Type B pancreatic cell (in vitro differentiated cells): Measurements from ENCODE around the gene SMAD6. TPM values are rescaled to one million over a fixed set of nuclear protein-coding genes. Genes with fewer than 3 reads are reported as not detected.

ENCODE experiments used
- DNase-seq: peaks from one replicate; pipeline ENCODE4 v3.0.0; 2021; ENCODE audit warnings: mixed read lengths; ENCODE audit not compliant: unreplicated experiment; ENCODE audit errors: extremely low spot score
- H3K27ac Mint-ChIP-seq: 2 replicates; pipeline ENCODE4 v1.8.0; 2021; ENCODE audit warnings: mild to moderate bottlenecking, mixed read lengths
- H3K27me3 Mint-ChIP-seq: 2 replicates; pipeline ENCODE4 v1.8.0; 2021; ENCODE audit warnings: mixed read lengths
- H3K36me3 Mint-ChIP-seq: 2 replicates; pipeline ENCODE4 v1.8.0; 2021; ENCODE audit warnings: mixed read lengths
- H3K4me1 Mint-ChIP-seq: one replicate; pipeline ENCODE4 v1.8.0; 2021; ENCODE audit warnings: mixed read lengths; ENCODE audit not compliant: unreplicated experiment
- H3K4me3 Mint-ChIP-seq: 2 replicates; pipeline ENCODE4 v1.8.0; 2021; ENCODE audit warnings: mild to moderate bottlenecking, mixed read lengths
- H3K9me3 Mint-ChIP-seq: 2 replicates; pipeline ENCODE4 v1.8.0; 2021; ENCODE audit warnings: mixed read lengths
- CTCF ChIP-seq: fragments of 200-600 bp; sonication (generic); conservative IDR thresholded peaks from 2 replicates; pipeline ENCODE4 v1.5.0; 2021; ENCODE audit warnings: antibody characterized with exemption, mild to moderate bottlenecking
- total RNA-seq: library from RNA; stranded (reverse); gene quantifications from 2 replicates; pipeline ENCODE4 v1.2.1, GENCODE V29; 2021; ENCODE audit warnings: low replicate concordance

The SMAD6 gene
- total RNA-seq, 1 donor from 2014 or later: 31.7 TPM

DNA sequence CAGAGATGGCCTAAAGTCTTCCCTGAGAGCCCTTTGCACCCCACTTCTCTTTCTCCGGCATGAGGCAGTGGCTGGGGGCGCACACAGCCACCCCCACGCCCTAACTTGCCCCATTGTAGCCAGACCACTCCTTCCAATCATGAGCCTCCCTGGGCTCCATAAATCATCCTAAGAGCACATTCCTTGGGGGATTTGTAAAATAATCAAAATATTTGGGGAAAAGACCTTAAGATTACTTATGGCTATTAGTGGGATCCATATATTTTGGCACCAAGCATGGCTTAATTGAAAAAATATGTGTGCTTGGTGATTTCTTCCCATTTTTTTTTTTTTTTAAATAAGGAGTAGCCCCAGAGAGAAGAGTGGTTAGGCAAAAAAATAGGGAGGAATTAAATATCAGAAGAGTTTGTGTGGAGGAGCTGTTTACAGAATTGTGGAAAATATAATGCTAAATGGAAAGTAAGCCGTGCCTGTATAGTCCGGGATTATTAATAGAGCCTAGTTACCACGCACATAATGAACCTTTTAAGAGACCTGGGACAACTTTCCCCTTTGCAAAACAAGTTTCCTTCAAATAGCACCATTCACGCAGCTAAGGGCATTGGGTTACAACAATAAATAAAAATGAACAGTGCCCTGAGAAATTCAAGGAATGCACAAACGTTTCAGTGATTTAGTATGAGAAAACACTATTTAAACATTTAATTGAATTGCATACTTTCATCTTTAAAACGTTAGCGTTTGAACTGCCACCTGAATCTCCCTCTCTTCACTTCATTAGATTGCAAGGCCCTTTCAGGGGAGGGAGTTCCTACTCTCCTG, 46.1 kb downstream of the SMAD6 start:
- Mint-ChIP-seq H3K36me3 (peaks cover 7% of the 10 kb centered on the region), H3K4me1 (peaks cover 62% of the 10 kb centered on the region), H3K27ac (peak overlapping the region; percentile 70), H3K9me3 (no peaks in the 10 kb centered on the region), H3K27me3 (no peaks in the 10 kb centered on the region), H3K4me3 (peak overlapping the region; percentile 53)
- TF ChIP-seq CTCF: no peak
- DNase-seq: no peak

GRCh38 chr15:66748708-66749035, 46.6 kb downstream of the SMAD6 start:
- DNase-seq: no peak
- Mint-ChIP-seq H3K9me3 (no peaks in the 10 kb centered on the region), H3K4me1 (peaks cover 62% of the 10 kb centered on the region), H3K4me3 (peak overlapping the region; percentile 49), H3K36me3 (peaks cover 7% of the 10 kb centered on the region), H3K27ac (peak overlapping the region; percentile 70), H3K27me3 (no peaks in the 10 kb centered on the region)
- no peak for TF ChIP-seq CTCF

GRCh38 chr15:66749841-66750575, 48.0 kb downstream of the SMAD6 start:
- peaks cover 65% of the 10 kb centered on the region for H3K4me1 Mint-ChIP-seq

GRCh38 chr15:66750609-66751008, 48.6 kb downstream of the SMAD6 start:
- no peak overlapping the region for H3K4me3 Mint-ChIP-seq
- H3K4me1 Mint-ChIP-seq: peaks cover 59% of the 10 kb centered on the region
- TF ChIP-seq CTCF: no peak
- H3K9me3 Mint-ChIP-seq: peaks cover 5% of the 10 kb centered on the region
- DNase-seq: no peak
- H3K27me3 Mint-ChIP-seq: no peaks in the 10 kb centered on the region
- peak overlapping the region; percentile 50 for H3K27ac Mint-ChIP-seq
- peaks cover 24% of the 10 kb centered on the region for H3K36me3 Mint-ChIP-seq

More at GRCh38 chr15:66749841-66750575, 48.0 kb downstream of the SMAD6 start:
- peaks cover 1% of the 10 kb centered on the region for H3K9me3 Mint-ChIP-seq
- no peak for DNase-seq
- TF ChIP-seq CTCF: no peak
- no peak overlapping the region for H3K4me3 Mint-ChIP-seq
- H3K27ac Mint-ChIP-seq: peak overlapping the region; percentile 50
- H3K27me3 Mint-ChIP-seq: no peaks in the 10 kb centered on the region
- peaks cover 19% of the 10 kb centered on the region for H3K36me3 Mint-ChIP-seq

DNA sequence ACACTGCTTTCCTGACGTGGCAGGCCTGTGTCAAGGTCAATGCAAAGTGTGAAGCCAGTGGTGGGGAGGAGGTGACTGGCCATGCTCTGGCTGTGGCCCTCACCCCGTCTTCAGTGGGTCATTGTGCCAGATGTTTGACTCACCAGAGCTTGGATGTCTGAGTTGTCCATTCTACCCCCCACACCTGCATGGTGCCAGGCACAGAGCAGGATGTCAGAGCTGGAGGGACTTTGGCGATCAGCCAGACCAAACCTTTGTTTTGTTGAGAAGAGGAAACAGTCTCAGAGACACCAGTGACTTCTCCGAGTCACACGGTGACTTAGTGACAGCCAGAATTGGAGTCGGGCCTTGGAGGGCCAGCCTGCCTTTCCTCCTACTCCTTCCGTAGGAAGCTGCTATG, 49.5 kb downstream of the SMAD6 start:
- H3K4me3 Mint-ChIP-seq: no peak overlapping the region
- peaks cover 5% of the 10 kb centered on the region for H3K9me3 Mint-ChIP-seq
- peaks cover 24% of the 10 kb centered on the region for H3K36me3 Mint-ChIP-seq
- no peak for DNase-seq
- no peak overlapping the region for H3K27ac Mint-ChIP-seq
- H3K27me3 Mint-ChIP-seq: no peaks in the 10 kb centered on the region
- peaks cover 52% of the 10 kb centered on the region for H3K4me1 Mint-ChIP-seq
- TF ChIP-seq CTCF: no peak
